Karpas-422 (cell line): ENCODE results near the gene SAMD8. TPM values are rescaled to one million over a fixed set of nuclear protein-coding genes. Genes with fewer than 3 reads are reported as not detected.
"Not testable (repeated sequence)": the region's sequence is repeated elsewhere in the genome, so short reads cannot be mapped to it uniquely, and the experiment has no call there.

Experiments used
- DNase-seq: peaks from one replicate; pipeline ENCODE4 v3.0.0-alpha.2; 2015
- H2AFZ ChIP-seq: fragments of 200-600 bp; sonication (generic); 2 replicates; pipeline ENCODE4 v1.6.1; 2014; ENCODE audit warnings: antibody characterized with exemption, low read length, mixed read lengths
- H3K27ac ChIP-seq: fragments of 200-600 bp; sonication (generic); 2 replicates; pipeline ENCODE4 v1.5.1; 2014; ENCODE audit warnings: mild to moderate bottlenecking, low read length, moderate library complexity
- H3K27me3 ChIP-seq: fragments of 200-600 bp; sonication (generic); 2 replicates; pipeline ENCODE4 v1.6.1; 2014; ENCODE audit warnings: low read length, mixed read lengths
- H3K36me3 ChIP-seq: fragments of 200-600 bp; sonication (generic); 2 replicates; pipeline ENCODE4 v1.6.1; 2014; ENCODE audit warnings: low read length, mixed read lengths; ENCODE audit not compliant: insufficient read depth
- H3K4me1 ChIP-seq: fragments of 200-600 bp; sonication (generic); 2 replicates; pipeline ENCODE4 v1.6.1; 2014; ENCODE audit warnings: mild to moderate bottlenecking, low read length, mixed read lengths
- H3K4me2 ChIP-seq: fragments of 200-600 bp; sonication (generic); 2 replicates; pipeline ENCODE4 v1.6.1; 2014; ENCODE audit warnings: low read length, low read depth, mild to moderate bottlenecking; ENCODE audit not compliant: poor library complexity, severe bottlenecking
- H3K4me3 ChIP-seq: fragments of 200-600 bp; sonication (generic); 2 replicates; pipeline ENCODE4 v1.5.1; 2014; ENCODE audit warnings: mild to moderate bottlenecking, antibody characterized with exemption, low read length, mixed read lengths
- H3K79me2 ChIP-seq: fragments of 200-600 bp; sonication (generic); 2 replicates; pipeline ENCODE4 v1.6.1; 2014; ENCODE audit warnings: mild to moderate bottlenecking, low read length, mixed read lengths
- H3K9ac ChIP-seq: fragments of 200-600 bp; sonication (generic); 2 replicates; pipeline ENCODE4 v1.6.0; 2014; ENCODE audit warnings: low read length
- H3K9me2 ChIP-seq: fragments of 200-600 bp; sonication (generic), shearing (Covaris generic); replicated peaks from 2 replicates; pipeline ENCODE4 v1.6.0; 2014; ENCODE audit warnings: mild to moderate bottlenecking, low read length, moderate library complexity; ENCODE audit not compliant: insufficient read depth
- H3K9me3 ChIP-seq: fragments of 300-700, 200-600 bp; sonication (generic); 2 replicates; pipeline ENCODE4 v1.6.1; 2014; ENCODE audit warnings: low read length, mixed read lengths
- H4K20me1 ChIP-seq: fragments of 200-600 bp; sonication (generic); 2 replicates; pipeline ENCODE4 v1.6.1; 2014; ENCODE audit warnings: mild to moderate bottlenecking, antibody characterized with exemption, low read length, low read depth; ENCODE audit not compliant: insufficient read depth
- total RNA-seq: library from RNA; depleted of rRNA; stranded (reverse); fragments of >200 nt; shearing (Covaris generic); gene quantifications from 2 replicates; pipeline ENCODE4 v1.2.3, GENCODE V29; 2014; ENCODE audit warnings: low replicate concordance

Gene SAMD8
- total RNA-seq, 1 experiment from 2014 or later: 18.8 TPM

GRCh38 chr10:75107756-75108683, 3.4 kb upstream of the SAMD8 start:
- H3K36me3 ChIP-seq: no peaks in the 10 kb centered on the region
- no peaks in the 10 kb centered on the region for H3K9me3 ChIP-seq
- H2AFZ ChIP-seq: no peak overlapping the region
- DNase-seq: no peak
- peaks cover 4% of the 10 kb centered on the region; the same call in 1 of the 2 replicates for H4K20me1 ChIP-seq
- peaks cover 33% of the 10 kb centered on the region for H3K4me1 ChIP-seq
- peaks cover 26% of the 10 kb centered on the region for H3K79me2 ChIP-seq
- H3K27me3 ChIP-seq: no peaks in the 10 kb centered on the region
- no peak overlapping the region for H3K9ac ChIP-seq
- H3K4me3 ChIP-seq: no peak overlapping the region
- H3K9me2 ChIP-seq: no peaks in the 10 kb centered on the region
- no peak overlapping the region for H3K27ac ChIP-seq
- no peak overlapping the region for H3K4me2 ChIP-seq

GRCh38 chr10:75108684-75109458, 2.6 kb upstream of the SAMD8 start:
- no peak for DNase-seq
- H2AFZ ChIP-seq: peak overlapping the region; percentile 70; the same call in 1 of the 2 replicates

GRCh38 chr10:75109459-75109778, 2.0 kb upstream of the SAMD8 start:
- DNase-seq: no peak
- H3K9ac ChIP-seq: no peak overlapping the region
- H3K4me2 ChIP-seq: peak overlapping the region; percentile 92
- H2AFZ ChIP-seq: peak overlapping the region; percentile 70
- no peaks in the 10 kb centered on the region for H3K27me3 ChIP-seq
- H3K36me3 ChIP-seq: no peaks in the 10 kb centered on the region
- H4K20me1 ChIP-seq: peaks cover 5% of the 10 kb centered on the region; the same call in 1 of the 2 replicates
- H3K9me3 ChIP-seq: no peaks in the 10 kb centered on the region
- H3K27ac ChIP-seq: peak overlapping the region; percentile 20; the same call in 1 of the 2 replicates
- H3K4me1 ChIP-seq: peaks cover 41% of the 10 kb centered on the region
- no peak overlapping the region for H3K4me3 ChIP-seq
- H3K79me2 ChIP-seq: peaks cover 40% of the 10 kb centered on the region
- H3K9me2 ChIP-seq: no peaks in the 10 kb centered on the region

More at GRCh38 chr10:75108684-75109458, 2.6 kb upstream of the SAMD8 start:
- peak overlapping the region; percentile 20; the same call in 1 of the 2 replicates for H3K27ac ChIP-seq
- H3K9ac ChIP-seq: no peak overlapping the region
- no peak overlapping the region for H3K4me3 ChIP-seq
- H3K4me2 ChIP-seq: no peak overlapping the region
- no peaks in the 10 kb centered on the region for H3K27me3 ChIP-seq
- no peaks in the 10 kb centered on the region for H3K36me3 ChIP-seq
- no peaks in the 10 kb centered on the region for H3K9me2 ChIP-seq
- peaks cover 35% of the 10 kb centered on the region for H3K79me2 ChIP-seq
- peaks cover 41% of the 10 kb centered on the region for H3K4me1 ChIP-seq
- peaks cover 5% of the 10 kb centered on the region; the same call in 1 of the 2 replicates for H4K20me1 ChIP-seq
- H3K9me3 ChIP-seq: no peaks in the 10 kb centered on the region

GRCh38 chr10:75110006-75110632, 1.3 kb upstream of the SAMD8 start:
- Histone ChIP-seq H3K4me3 (peak overlapping the region; percentile 97), H3K9ac (peak overlapping the region; percentile 99), H3K9me2 (no peaks in the 10 kb centered on the region)

GRCh38 chr10:75111907-75112679, 637 bp downstream of the SAMD8 start:
- Histone ChIP-seq H3K4me2 (peak overlapping the region; percentile 92), H3K27ac (peak overlapping the region; percentile 95), H4K20me1 (peaks cover 12% of the 10 kb centered on the region; the same call in 1 of the 2 replicates), H2AFZ (peak overlapping the region; percentile 37; the same call in 1 of the 2 replicates), H3K27me3 (no peaks in the 10 kb centered on the region), H3K4me1 (peaks cover 30% of the 10 kb centered on the region), H3K36me3 (peaks cover 5% of the 10 kb centered on the region; the same call in 1 of the 2 replicates), H3K9me2 (no peaks in the 10 kb centered on the region), H3K9ac (peak overlapping the region; percentile 99), H3K79me2 (peaks cover 67% of the 10 kb centered on the region), H3K4me3 (peak overlapping the region; percentile 97), H3K9me3 (no peaks in the 10 kb centered on the region)
- peak; percentile 86 for DNase-seq

More at GRCh38 chr10:75110006-75110632, 1.3 kb upstream of the SAMD8 start:
- H3K27me3 ChIP-seq: no peaks in the 10 kb centered on the region
- peak overlapping the region; percentile 92 for H3K4me2 ChIP-seq
- peaks cover 41% of the 10 kb centered on the region for H3K4me1 ChIP-seq
- peak overlapping the region; percentile 70; the same call in 1 of the 2 replicates for H2AFZ ChIP-seq
- H3K9me3 ChIP-seq: no peaks in the 10 kb centered on the region
- H3K27ac ChIP-seq: peak overlapping the region; percentile 95
- H3K79me2 ChIP-seq: peaks cover 47% of the 10 kb centered on the region
- H4K20me1 ChIP-seq: peaks cover 9% of the 10 kb centered on the region; the same call in 1 of the 2 replicates
- H3K36me3 ChIP-seq: peaks cover 2% of the 10 kb centered on the region; the same call in 1 of the 2 replicates
- no peak for DNase-seq

- Histone ChIP-seq H4K20me1 (peaks cover 16% of the 10 kb centered on the region; the same call in 1 of the 2 replicates), H3K9me2 (no peaks in the 10 kb centered on the region), H3K4me3 (no peak overlapping the region), H3K4me2 (no peak overlapping the region), H3K79me2 (peaks cover 96% of the 10 kb centered on the region), H3K27ac (no peak overlapping the region), H3K36me3 (peaks cover 5% of the 10 kb centered on the region; the same call in 1 of the 2 replicates), H3K9ac (no peak overlapping the region), H3K27me3 (no peaks in the 10 kb centered on the region), H3K4me1 (peaks cover 22% of the 10 kb centered on the region), H2AFZ (no peak overlapping the region), H3K9me3 (no peaks in the 10 kb centered on the region)
- no peak for DNase-seq
Observed at GRCh38 chr10:75115137-75115536, 3.7 kb downstream of the SAMD8 start.

GRCh38 chr10:75116941-75117775, 5.7 kb downstream of the SAMD8 start:
- H3K4me3 ChIP-seq, H2AFZ ChIP-seq, DNase-seq, H3K27me3 ChIP-seq, H3K4me2 ChIP-seq, H3K9me3 ChIP-seq, H3K36me3 ChIP-seq, H3K9ac ChIP-seq, H3K9me2 ChIP-seq, H3K27ac ChIP-seq: not testable (repeated sequence)
- Histone ChIP-seq H3K4me1 (peaks cover 14% of the 10 kb centered on the region), H3K79me2 (peaks cover 99% of the 10 kb centered on the region), H4K20me1 (peaks cover 16% of the 10 kb centered on the region; the same call in 1 of the 2 replicates)
